Measurements from ENCODE around the gene YY1. TPM values are rescaled to one million over a fixed set of nuclear protein-coding genes. Genes with fewer than 3 reads are reported as not detected.
A peak's percentile ranks its signal among the peaks of the same experiment; 100 is the strongest.
"Not testable (repeated sequence)": the region's sequence is repeated elsewhere in the genome, so short reads cannot be mapped to it uniquely, and the experiment has no call there.

The YY1 gene
- 135 TPM for polyA plus RNA-seq (2012; ENCODE audit: insufficient read depth, insufficient read length)

GRCh38 chr14:100238419-100239210 lies at the start of gene YY1:
TSS of gene YY1 (plus strand) at chr14:100239144. CDS start at chr14:100239245, 101 bp downstream.
- DNase-seq (ENCODE audit: low read depth, low spot score) = peak; percentile 94

GRCh38 chr14:100190126-100190525 lies 48.8 kb upstream of the YY1 start:
- no peak overlapping the region for H3K4me3 ChIP-seq (ENCODE audit: low read length)
- no peak for DNase-seq (ENCODE audit: low read depth, low spot score)

More at GRCh38 chr14:100238419-100239210, at the start of gene YY1:
- peak within 1 kb of the TSS; percentile 91 for H3K4me3 ChIP-seq (ENCODE audit: low read length)

- DNase-seq (ENCODE audit: low read depth, low spot score) = no peak
- H3K4me3 ChIP-seq (ENCODE audit: low read length) = peak overlapping the region; percentile 74
Measured at GRCh38 chr14:100191584-100192249, 47.2 kb upstream of the YY1 start.

- DNase-seq (ENCODE audit: low read depth, low spot score) = peak; percentile 11
- peak overlapping the region; percentile 74 for H3K4me3 ChIP-seq (ENCODE audit: low read length)
Measured at GRCh38 chr14:100192250-100192671, 46.7 kb upstream of the YY1 start.

GRCh38 chr14:100192672-100193416 lies 46.1 kb upstream of the YY1 start:
- H3K4me3 ChIP-seq (ENCODE audit: low read length) = peak overlapping the region; percentile 74
- DNase-seq (ENCODE audit: low read depth, low spot score) = peak; percentile 97

GRCh38 chr14:100193417-100194357 lies 45.3 kb upstream of the YY1 start:
- H3K4me3 ChIP-seq (ENCODE audit: low read length) = peak overlapping the region; percentile 46
- DNase-seq (ENCODE audit: low read depth, low spot score) = no peak

DNA sequence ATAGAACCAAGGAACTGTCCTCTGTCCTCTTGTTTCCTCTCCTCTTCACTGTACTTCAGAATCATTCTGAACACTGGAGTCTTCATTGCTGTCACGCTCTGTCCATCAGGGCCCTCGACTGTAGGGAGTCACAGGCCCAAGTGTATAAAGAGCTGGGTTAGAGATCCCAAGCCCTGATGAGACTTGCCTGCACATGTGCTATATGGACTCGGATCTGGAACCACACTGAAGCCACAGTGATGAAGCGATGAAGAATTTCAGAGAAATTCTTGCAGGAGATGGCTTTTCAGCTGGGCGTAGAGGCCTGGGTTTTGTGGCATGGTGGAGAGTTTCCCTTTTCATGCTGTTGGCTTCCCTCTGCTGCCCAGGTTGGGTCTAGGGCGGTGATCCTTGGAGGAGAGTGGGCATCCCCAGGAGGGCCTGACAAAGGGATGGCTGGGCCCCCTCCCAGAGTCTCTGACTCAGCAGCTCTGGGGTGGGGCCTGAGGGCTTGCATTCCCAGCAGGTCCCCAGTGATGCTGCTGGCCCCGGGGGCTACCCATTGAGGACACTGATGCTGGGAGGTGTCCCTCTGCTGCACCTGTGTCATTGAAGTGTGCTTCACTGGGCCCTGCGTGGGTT lies 39.6 kb upstream of the YY1 start:
- no peak for DNase-seq (ENCODE audit: low read depth, low spot score)
- H3K4me3 ChIP-seq (ENCODE audit: low read length) = no peak overlapping the region

DNA sequence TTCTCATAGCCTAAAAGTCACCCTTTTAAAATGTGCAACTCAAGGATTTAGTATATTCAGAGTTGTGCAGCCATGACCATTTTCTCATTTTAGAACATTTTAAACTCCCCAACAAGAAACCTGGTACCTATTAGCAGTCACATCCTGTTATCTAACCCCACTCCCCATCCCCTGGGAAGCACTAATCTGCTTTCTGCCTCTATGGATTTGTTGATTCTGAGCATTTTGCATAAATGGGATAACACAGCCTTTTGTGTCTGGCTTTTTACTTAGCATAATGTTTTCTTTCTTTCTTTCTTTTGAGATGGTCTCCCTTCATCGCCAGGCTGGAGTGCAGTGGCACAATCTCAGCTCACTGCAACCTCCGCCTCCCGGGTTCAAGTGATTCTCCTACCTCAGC lies 38.6 kb upstream of the YY1 start:
- no peak overlapping the region for H3K4me3 ChIP-seq (ENCODE audit: low read length)
- DNase-seq (ENCODE audit: low read depth, low spot score) = no peak

GRCh38 chr14:100201701-100202100 lies 37.2 kb upstream of the YY1 start:
- H3K4me3 ChIP-seq (ENCODE audit: low read length) = no peak overlapping the region
- no peak for DNase-seq (ENCODE audit: low read depth, low spot score)

DNA sequence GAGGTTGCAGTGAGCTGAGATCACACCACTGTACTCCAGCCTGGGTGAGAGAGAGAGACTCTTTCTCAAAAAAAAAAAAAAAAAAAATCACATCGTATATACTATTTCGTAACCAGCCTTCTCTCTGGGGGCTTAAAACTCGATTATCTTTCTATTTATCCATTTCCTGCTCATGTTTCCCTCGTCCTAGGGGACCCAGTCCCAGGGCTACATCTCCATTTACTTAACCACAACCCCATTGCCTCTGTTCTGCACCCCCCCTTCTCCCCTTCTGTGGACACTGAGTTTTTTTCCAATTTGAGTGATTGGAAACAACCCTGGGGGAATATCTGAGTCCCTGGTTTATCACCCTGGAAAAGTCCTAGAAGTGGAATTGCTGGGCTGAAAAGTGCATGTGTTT lies 36.2 kb upstream of the YY1 start:
- DNase-seq (ENCODE audit: low read depth, low spot score) = no peak
- H3K4me3 ChIP-seq (ENCODE audit: low read length) = no peak overlapping the region

GRCh38 chr14:100203146-100203545 lies 35.8 kb upstream of the YY1 start:
- DNase-seq (ENCODE audit: low read depth, low spot score) = no peak
- H3K4me3 ChIP-seq (ENCODE audit: low read length) = no peak overlapping the region

DNA sequence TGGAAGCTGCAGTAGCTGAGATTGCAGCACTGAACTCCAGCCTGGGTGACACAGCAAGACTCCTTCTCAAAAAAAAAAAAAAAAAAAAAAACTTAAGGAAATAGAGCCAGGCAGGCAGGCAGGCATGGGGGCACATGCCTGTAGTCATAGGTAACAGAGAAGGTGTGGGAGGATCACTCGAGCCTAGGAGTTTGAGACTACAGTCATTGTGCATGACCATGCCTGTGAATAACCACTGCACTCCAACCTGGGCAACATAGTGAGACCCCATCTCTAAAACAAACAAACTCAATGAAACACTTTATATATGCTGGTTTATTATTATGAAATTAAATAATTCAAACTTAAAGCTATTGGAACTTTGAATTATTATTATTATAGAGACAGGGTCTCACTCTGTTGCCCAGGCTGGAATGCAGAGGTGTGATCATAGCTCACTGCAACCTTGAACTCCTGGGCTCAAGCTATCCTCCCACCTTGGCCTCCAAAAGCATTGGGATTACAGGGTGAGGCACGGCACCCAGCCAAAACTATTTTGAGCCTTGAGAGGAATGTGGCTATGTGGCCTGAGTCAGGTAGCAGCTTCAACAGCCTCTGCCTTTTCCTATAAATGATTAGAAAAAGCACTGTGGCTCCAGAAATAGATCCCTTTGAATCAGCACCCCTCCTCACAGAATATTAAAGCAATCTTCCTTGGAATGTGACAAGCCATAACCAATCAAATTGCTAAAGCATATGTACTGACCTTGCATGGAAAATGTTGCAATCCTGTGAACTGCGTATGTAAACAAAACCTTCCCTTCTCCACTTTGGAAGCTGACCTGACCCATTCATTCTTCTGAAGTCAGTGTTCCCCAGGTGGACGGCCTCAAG lies 34.7 kb upstream of the YY1 start:
- H3K4me3 ChIP-seq (ENCODE audit: low read length) = no peak overlapping the region
- DNase-seq (ENCODE audit: low read depth, low spot score) = no peak

GRCh38 chr14:100204835-100205167 lies 34.1 kb upstream of the YY1 start:
- H3K4me3 ChIP-seq (ENCODE audit: low read length); DNase-seq (ENCODE audit: low read depth, low spot score): not testable (repeated sequence)

DNA sequence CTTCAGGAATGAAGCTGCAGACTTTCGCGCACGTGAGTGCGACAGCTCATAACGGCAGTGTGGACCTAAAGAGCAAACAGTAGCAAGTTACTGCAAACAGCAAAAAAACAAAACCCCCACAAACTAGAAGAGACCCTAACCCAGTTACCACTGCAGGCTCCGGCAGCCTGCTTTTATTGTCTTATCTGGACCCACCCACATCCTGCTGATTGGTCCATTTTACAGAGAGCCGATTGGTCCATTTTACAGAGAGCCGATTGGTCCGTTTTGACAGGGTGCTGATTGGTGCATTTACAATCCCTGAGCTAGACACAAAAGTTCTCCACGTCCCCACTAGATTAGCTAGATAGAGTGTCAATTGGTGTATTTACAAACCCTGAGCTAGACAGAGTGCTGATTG lies 31.4 kb upstream of the YY1 start:
- DNase-seq (ENCODE audit: low read depth, low spot score); H3K4me3 ChIP-seq (ENCODE audit: low read length): not testable (repeated sequence)

DNA sequence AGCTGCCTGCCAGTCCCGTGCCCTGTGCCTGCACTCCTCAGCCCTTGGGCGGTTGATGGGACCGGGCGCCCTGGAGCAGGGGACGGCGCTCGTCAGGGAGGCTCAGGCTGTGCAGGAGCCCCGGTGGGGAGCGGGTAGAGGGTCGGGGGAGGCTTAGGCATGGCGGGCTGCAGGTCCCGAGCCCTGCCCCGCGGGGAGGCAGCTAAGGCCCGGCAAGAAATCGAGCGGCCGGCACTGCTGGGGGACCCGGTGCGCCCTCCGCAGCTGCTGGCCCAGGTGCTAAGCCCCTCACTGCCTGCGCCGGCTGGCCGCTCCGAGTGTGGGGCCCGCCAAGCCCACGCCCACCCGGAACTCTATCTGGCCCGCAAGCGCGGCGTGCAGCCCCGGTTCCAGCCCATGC lies 30.8 kb upstream of the YY1 start:
- not testable (repeated sequence) for DNase-seq (ENCODE audit: low read depth, low spot score); H3K4me3 ChIP-seq (ENCODE audit: low read length)

- H3K4me3 ChIP-seq (ENCODE audit: low read length) = no peak overlapping the region
- DNase-seq (ENCODE audit: low read depth, low spot score) = no peak
Measured at GRCh38 chr14:100211366-100211765, 27.6 kb upstream of the YY1 start.

- DNase-seq (ENCODE audit: low read depth, low spot score) = no peak
- H3K4me3 ChIP-seq (ENCODE audit: low read length) = no peak overlapping the region
Measured at GRCh38 chr14:100211893-100212292, 27.1 kb upstream of the YY1 start.

Measured in Jurkat, Clone E6-1 (cell line).